ENCODE data around the gene LRRC4.

DNA sequence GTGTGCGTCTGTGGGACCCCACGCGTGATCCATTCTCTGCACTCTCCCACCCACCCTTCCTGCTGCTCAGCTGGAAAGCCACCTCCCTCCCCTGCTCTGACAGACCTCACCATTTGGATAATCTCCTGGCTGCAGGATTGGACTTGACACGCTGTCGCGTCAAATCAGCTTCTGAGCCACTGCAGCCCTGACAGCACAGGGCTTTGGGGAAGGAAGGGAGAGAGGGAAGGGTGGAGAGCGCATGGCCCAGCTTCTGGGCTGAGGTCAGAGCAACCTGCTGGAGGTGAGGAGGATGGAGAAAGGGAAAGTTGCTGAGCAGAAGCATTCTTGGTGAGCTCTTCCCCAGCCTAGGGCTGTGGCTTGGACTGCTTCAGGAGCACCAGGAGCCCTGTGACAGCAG lies 48.9 kb upstream of the LRRC4 start:
- TF ChIP-seq, protein P1, sequence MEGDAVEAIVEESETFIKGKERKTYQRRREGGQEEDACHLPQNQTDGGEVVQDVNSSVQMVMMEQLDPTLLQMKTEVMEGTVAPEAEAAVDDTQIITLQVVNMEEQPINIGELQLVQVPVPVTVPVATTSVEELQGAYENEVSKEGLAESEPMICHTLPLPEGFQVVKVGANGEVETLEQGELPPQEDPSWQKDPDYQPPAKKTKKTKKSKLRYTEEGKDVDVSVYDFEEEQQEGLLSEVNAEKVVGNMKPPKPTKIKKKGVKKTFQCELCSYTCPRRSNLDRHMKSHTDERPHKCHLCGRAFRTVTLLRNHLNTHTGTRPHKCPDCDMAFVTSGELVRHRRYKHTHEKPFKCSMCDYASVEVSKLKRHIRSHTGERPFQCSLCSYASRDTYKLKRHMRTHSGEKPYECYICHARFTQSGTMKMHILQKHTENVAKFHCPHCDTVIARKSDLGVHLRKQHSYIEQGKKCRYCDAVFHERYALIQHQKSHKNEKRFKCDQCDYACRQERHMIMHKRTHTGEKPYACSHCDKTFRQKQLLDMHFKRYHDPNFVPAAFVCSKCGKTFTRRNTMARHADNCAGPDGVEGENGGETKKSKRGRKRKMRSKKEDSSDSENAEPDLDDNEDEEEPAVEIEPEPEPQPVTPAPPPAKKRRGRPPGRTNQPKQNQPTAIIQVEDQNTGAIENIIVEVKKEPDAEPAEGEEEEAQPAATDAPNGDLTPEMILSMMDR (IDR thresholded peaks at IDR 0.05; ENCODE audit: extremely low read depth in 1 of 2, insufficient read depth in 1 of 2, low read depth in 1 of 2, low read length in 2 of 2): no peak
- TF ChIP-seq POLR2A (IDR thresholded peaks at IDR 0.05; ENCODE audit: low read depth, low read length) (no peak), POLR2AphosphoS5 (IDR thresholded peaks at IDR 0.05; ENCODE audit: insufficient read depth, low read depth, low read length) (no peak), MYC (IDR thresholded peaks at IDR 0.05; ENCODE audit: low read depth, low read length) (no peak)
